ENCODE results near the gene PTPRN2.

The PTPRN2 gene

DNA sequence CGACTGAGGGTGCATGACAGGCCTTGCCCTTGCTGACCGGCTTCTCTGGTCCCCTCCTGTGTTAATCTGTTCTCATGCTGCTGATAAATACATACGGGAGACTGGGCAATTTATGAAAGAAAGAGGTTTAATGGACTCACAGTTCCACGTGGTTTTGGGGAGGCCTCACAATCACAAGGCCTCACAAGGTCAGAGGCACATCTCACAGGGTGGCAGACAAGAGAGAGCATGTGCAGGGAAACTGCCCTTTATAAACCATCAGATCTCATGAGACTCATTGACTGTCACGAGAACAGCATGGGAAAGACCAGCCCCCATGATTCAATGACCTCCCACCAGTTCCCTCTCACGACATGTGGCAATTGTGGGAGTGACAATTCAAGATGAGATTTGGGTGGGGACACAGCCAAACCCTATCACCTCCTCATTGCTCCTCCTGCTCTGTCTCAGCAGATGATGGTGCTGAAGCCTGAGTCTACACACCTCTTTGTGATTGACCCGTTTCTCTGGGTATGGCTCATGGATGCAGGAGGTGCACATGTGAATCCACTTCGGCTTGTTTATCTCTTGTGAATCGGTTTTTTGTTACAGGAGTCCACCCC is 703.1 kb downstream of the PTPRN2 start:
- DNase-seq: no peak

DNA sequence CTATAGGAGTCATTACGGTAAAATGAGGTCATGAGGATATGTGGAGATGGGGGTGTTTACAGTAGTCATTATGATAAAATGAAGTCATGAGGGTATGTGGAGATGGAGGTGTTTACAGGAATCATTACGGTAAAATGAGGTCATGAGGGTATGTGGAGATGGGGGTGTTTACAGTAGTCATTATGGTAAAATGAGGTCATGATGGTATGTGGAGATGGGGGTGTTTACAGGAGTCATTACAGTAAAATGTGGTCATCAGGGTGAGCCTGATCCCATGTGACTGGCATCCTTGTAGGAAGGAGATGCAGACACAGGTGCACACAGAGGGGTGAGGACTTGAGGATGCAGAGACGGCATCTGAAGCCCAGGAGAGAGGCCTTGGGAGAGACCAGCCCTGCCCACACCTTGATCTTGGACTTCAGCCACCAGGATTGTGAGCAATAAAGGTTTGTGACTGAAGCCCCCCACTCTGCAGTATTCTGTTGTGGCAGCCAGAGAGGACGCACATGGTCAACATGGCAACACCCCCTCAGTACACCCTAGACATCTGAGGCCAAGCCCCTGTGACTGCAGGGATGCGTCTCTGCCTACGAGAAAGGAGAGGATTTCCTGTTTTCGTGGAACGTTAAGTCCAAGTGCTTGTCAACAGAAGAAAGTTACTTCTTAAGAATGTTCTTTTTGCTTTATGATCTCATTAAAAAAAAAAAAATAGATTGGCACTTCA is 706.4 kb downstream of the PTPRN2 start:
- no peak for DNase-seq

DNA sequence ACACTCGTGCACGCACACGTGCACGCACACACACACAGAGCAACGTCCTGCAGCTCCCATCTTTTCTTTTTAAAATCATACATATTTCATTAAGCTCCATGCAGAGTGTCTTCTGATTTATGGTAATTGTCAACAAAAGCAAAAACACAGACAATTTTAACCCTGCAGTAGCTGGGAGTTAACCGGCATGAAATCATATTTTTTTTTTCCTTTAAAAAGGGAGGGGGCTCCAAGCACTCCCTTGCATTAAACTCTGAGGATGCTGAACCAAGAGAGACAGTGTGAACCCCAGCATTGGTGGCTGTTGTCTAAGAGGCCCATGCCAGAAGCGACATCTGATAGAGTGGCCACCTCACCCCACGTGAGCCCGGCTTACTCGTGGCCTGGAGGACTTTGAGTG is 708.2 kb downstream of the PTPRN2 start:
- no peak for DNase-seq

DNA sequence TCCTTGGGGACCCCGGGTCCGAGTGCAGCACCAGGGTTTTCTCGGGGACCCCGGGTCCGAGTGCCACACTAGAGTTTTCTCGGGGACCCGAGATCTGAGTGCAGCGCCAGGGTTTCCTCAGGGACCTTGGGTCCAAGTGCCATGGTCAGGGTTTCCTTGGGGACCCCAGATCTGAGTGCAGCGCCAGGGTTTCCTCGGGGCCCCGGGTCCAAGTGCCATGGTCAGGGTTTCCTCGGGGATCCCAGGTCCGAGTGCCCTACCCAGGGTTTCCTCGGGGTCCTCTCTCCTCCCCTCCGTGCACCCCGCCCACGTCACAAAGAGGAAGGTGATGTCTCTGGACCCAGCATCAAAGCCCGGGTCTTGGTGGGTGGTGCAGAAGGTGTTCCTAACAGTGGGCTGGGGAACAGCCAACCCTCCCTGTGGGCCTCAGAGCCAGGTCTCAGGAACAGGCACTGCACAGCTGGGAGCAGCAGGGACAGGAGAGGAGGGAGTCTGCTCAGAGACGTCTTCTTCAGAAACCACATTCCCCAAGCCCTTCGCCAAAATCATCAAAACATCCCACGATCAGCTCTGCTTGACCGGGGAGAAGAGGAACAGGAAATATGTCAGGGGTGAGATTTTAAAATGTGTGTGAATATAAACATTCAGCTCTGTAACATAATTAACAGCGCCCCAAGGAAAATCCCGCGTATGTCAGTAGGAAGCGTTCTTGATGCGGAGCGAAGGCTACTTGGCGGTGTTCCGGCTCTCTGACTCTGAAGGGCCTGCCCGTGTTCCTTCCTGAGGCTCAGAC is 710.1 kb downstream of the PTPRN2 start:
- no peak for DNase-seq

DNA sequence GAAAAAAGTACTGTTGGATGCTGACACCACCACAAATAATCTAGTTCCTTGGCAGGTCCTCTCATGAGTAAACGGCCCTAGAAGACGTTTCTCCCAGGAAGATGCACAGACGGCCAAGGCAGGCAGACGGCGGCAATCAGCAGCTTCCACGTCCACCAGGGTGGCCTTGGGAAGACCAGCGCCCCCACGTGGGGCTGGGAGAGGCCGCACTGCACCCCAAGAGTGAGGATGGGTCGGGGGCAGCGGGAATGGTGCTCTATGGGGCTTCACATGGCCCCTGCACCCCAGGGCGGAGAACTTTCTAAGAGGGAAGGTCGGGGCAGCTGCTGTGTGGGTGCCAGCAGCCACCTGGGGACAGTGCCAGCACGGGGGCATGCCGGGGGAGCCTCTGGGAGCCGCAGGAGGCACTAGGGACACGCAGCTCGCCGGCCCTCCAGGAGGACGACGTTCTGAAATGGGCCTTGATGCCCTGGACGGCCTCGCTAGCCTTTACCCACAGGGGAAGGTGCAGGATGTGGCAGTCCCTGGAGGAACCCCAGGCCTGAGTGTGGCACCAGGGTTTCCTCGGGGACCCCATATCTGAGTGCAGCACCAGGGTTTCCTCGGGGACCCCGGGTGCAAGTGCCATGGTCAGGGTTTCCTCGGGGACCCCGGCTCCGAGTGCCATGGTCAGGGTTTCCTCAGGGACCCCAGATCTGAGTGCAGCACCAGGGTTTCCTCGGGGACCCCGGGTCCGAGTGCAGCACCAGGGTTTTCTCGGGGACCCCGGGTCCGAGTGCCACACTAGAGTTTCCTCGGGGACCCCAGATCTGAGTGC is 710.9 kb downstream of the PTPRN2 start:
- DNase-seq: no peak

DNA sequence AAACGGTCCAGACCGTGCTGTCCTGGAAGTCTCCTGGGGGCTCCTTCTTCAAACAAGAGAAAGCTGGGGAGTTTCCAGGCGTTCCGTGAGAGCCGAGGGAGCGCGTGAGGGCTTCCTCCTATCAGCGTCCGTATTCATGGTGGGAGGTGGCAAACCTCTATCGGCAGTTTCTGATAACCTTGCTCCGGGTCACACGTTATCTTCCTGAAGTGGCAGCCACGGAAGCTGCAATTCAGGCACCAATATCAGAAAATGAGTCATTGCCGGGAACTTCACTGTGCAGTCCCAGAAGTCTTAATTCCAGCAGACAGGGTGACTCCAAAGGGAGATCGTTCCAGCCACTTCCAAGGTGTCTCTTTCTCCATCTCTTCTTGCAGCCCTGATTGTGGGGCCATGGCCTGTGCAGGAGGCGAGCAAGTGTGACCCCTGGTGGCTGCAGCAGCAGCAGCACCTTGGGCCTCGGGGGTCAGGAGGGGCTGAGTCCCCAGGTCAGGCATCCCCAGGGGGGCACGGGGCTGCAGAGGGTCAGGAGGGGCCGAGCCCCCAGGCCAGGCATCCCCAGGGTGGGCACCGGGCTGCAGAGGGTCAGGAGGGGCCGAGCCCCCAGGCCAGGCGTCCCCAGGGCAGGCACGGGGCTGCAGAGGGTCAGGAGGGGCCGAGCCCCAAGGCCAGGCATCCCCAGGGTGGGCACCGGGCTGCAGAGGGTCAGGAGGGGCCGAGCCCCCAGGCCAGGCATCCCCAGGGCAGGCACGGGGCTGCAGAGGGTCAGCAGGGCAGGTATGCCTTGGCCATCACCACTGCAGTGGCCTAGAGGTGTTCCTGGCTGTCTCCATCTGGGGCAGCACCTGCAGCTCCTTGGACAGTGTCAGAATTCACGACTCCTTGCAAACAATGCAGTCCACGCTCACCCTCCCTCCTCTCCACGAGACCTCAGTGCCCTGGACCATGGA is 712.1 kb downstream of the PTPRN2 start:
- no peak for DNase-seq

DNA sequence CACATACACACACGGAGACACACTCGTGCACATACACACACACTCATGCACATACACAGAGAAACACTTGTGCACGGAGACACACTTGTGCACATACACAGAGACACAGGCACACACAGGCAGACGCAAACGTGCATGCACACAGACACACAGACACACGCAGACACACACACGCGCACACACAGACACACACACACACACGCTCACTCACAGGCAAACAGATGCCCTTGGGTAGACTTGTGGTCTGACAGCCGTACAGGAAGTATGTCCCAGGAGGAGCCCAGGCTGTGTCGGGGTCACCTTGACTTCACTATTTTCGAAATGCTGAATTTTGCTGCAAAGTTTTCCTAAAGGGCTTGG is 712.8 kb downstream of the PTPRN2 start:
- DNase-seq: no peak

DNA sequence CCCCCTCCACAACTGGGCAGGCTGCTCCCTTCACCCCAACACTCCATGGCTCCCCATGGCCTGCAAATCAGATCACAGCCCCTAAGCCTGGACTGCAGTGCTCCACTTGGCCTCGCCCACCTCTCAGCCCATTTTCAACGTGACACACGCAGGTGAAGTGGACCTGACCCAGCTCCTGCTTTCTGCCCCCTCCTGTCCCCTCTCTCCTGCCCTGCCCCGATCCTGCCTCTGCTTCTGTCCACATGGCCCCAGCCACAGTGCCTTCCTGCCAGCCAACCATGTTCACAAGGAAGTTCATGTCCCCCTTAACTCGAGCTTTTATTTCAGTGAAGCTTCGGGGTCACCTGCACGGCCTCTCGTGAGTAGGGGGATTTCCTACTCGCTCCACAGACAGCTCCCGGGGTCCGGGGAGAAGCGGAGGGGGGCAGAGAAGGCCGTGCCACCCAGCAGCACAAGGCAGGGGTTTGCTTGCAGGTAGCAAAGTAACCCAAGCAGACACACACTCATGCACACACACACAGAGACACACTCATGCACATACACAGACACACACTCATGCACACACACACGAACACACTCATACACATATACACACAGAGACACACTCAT is 713.3 kb downstream of the PTPRN2 start:
- DNase-seq: no peak

DNA sequence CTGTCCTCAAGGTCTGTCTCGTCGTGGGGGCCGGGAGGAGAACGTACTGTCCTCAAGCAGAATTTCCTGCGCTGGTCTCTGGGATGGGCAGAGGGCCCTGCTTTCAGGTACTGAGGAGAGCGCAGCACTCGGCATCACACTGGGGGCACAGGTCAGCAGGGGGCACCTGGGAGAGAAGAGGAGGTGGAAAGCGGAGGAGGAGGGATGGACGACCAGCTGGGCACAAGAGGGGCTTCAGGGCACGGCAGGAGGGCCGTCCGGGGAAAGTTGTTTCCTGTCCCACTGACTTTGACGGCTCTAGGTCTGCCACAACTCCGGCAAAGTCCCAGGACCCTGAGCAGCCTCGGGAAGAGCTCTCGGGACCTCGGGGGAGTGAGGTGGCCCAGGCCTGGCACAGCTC is 714.0 kb downstream of the PTPRN2 start:
- no peak for DNase-seq

DNA sequence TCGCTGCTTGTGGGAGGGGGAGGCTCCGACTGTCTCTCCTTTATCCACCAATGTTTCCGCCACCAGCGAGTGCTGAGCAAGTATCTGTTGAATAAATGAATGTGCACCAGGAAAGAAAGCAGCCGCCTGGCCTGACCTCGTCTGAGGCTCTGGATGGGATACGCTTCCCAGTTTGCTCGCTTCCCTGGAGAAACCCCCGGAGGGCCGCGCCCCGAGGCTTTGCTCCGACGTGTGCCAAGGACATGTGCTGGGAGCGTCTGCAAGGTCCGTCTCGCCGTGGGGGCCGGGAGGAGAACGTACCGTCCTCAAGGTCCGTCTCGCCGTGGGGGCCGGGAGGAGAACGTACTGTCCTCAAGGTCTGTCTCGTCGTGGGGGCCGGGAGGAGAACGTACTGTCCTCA is 714.4 kb downstream of the PTPRN2 start:
- no peak for DNase-seq

DNA sequence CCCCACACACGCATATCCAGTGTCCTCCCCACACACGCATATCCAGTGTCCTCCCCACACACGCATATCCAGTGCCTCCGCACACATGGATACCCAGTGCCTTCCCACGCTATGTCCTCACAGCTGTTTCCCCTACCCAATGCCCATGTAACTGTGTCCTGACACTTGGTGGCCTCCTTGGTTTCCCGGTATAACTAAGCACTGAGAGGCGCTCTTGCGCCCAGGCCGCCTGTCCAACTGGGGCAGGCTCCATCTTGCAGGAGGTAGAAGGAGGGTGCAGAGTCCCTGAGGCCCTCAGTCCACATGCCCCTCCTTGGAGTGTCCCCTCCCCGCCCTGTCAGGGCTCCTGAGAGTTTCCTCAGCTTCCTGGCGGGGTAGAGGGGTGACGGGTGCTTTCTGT is 715.2 kb downstream of the PTPRN2 start:
- DNase-seq: no peak

DNA sequence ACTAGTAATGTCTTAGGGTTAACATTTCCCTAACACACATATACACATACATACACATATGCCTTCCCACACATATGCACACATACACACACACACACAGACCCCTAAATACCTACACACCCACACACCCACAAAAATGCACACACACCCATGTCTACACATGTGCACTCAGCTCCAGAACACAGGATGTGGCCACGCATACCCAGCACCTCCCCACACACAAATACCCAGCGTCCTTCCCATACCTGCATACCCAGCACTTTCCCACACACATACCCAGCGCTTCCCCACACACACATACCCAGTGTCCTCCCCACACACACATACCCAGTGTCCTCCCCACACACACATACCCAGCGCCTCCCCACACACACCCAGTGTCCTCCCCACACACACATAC is 715.9 kb downstream of the PTPRN2 start:
- no peak for DNase-seq

DNA sequence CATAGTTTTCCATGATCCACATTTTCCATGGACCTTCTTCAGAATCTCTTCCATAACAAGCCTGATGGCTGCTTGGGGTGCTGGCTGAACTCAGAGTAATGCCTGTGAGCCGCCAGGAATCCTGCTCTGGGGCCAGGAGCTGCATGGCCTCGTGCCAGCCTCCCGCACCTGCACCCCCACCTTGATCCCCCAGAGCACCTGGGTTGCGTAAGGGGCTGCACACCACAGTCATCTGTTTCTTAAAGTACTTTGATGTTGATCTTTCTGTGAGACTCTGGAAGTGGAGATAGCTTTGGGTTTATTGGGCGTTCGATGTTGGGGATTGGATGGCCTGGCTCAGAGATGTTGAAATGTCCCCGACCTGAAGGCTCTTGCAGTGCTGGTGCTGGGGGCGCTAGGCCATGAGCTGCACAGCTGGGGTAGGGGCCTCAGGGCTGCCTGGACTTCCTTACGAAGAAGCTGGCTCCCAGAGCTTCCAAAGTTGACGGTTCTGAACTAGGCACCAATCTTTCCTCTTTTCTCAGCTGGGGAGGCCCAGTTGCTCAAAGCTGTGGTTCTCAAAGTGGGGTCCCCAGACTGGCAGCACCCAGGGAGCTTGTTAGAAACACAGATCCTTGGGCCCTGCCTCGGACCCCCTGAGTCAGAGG is 716.9 kb downstream of the PTPRN2 start:
- DNase-seq: no peak

DNA sequence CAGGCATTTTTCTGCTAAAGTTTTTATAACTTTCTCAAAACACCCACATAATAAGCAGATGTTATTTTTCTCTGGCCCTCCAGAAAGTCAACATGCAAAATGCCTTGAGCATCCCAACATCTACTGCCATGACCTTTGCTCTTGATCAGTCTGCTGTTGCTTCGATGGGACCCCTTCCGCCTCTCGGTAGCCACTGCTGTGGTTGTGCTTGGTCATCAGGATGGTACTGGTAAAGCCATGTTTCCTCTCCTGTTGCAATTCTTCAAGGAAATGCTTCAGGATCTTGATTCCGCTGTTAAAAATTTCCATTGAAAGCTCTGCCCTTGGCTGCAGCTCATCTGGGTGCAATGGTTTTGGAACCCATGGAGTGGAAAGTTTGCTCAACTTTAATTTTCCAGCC is 717.8 kb downstream of the PTPRN2 start:
- DNase-seq: no peak

DNA sequence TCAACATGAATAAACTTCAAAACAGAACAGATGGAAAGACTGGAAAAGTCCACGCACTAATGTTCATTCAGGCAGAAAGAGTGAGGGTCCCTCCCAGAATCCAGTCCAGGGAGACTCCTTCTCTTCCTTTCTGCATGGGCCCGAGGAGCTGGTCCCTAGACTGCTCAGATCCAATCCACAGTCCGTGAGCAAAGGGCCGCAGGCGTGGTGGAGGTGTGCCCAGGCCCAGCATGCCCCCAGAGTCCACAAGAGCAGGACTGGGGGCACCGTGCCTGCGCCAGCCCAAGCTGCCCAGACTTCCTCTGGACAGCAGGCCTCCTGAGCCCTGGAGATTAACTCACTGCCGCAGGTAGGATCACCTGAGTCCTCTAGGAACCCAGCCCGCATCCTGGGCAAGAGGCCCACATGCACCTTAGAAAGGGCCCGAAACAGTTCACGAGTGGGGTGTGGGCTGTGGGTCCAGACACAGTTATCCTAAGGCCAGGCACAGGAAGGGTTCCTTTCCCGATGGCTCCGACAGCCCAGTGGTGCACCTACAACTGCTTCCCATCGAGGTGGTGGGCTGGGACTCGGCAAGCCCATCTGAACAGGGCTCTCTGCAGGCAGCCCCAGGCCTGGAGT is 719.8 kb downstream of the PTPRN2 start:
- DNase-seq: no peak

DNA sequence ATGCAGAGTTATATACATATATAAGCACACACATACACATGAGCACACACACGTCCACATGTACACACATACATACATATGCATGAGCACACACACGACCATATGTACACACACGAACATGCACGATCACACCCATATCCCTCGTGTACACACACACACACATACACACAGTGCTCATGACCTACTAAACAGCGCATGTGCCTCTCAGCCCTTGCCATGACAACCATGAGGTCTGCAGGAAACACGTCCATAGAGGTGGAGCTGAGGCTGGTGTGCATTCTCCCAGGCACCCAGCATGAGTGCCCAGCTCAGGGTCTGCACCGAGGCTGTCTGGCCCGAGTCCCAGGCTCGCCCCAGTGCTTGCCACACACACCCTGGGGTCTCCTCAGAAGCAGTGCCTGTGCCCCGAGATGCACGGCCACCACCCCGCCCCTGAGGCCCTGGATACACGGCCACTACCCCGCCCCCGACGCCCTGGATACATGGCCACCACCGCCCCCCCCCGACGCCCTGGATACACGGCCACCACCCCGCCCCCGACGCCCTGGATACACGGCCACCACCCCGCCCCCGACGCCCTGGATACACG is 721.2 kb downstream of the PTPRN2 start:
- DNase-seq: no peak

DNA sequence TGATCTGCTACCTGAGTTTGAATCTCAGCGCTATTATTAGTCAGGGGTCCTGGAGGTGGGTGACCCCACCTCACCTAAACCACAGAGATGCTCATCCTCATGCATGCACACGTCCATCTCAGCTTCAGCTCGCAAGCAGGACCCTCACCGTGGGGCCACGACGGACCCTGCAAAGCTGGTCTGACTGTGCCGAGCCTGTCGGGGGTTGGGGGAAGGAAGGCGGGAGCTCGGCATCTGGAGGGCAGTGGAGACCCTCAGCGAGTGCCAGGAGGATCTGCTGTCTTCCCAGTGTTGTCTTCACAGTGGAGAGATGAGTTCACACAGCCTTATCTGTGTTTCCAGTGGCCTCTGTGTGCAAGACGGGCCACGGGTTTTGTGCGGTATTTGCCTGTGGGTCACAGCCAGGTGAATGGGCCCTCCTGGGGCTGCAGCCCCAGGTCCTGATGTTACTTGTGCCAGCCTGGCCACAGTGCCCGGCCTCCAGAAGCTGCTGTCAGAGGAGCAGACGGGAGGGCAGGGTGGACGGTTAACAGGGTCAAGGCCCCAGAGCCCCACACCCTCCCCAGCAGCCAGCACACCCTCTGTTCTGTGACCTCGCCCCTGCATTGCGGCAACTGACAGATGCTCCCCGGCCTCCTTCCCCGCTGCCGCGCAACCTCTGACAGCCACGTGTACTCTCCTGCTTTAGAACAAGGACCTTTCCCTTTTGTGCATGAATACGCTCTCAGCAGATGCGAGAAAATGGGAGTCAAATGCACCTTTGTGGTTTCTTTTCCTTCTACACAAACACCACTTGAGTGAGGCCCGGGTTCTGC is 722.1 kb downstream of the PTPRN2 start:
- no peak for DNase-seq

DNA sequence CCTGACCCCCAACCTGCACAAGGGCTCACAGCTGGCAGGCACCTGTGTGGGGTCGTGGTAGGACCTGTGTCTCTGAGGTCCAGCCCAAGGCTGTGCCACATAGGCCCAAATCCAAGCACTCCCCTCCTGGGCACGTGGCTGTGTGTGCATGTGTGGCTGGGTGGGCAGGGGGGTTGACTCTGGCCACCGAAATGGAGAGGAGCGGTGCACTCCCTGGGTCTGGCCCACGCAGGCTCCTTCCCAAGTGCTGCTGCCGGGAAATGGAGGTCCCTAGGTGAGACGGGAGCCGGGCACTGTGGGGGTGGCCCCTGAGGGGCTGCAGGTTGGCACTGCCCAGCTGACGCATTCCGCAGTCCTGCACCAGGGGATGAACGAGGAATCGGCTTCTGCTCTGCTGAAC is 722.7 kb downstream of the PTPRN2 start:
- DNase-seq: no peak
